GM12878 (cell line): ENCODE results near the gene LSM3. TPM values are rescaled to one million over a fixed set of nuclear protein-coding genes. Genes with fewer than 3 reads are reported as not detected.

Experiments used
- ATAC-seq: fragments of 200-7000 bp; cut with Tn5 transposase; 3 replicates; pipeline ENCODE4 v1.9.1; 2020; ENCODE audit warnings: mild to moderate bottlenecking, moderate library complexity
- BruUV-seq: library from RNA; stranded (reverse); fragments of 400-500 nt; replicated peaks from 2 replicates; lab custom pipeline; 2021; lab: Mats Ljungman, UMichigan
- CTCF ChIA-PET: fragments of 300-600 bp; sonication (Branson Sonifier 250); formaldehyde crosslinking; extraction: SDS; loops from one replicate; lab custom pipeline; 2021; ENCODE audit warnings: inconsistent platforms; lab: Yijun Ruan, JAX
- POLR2A ChIA-PET: fragments of 350-600 bp; formaldehyde crosslinking; extraction: SDS; loops from one replicate; lab custom pipeline; 2021; ENCODE audit warnings: inconsistent platforms; lab: Charles Lee
- RAD21 ChIA-PET: fragments of 300-600 bp; sonication (Branson Sonifier 250); formaldehyde crosslinking; loops from one replicate; lab custom pipeline; 2023; ENCODE audit warnings: antibody characterized with exemption; ENCODE audit not compliant: unreplicated experiment; lab: Charles Lee
- SMC1A ChIA-PET: fragments of 300-600 bp; sonication (Branson Sonifier 250); formaldehyde crosslinking; loops from one replicate; lab custom pipeline; 2023; ENCODE audit not compliant: unreplicated experiment, uncharacterized antibody; lab: Charles Lee
- DNase-seq: peaks from one replicate; pipeline ENCODE4 v3.0.0-alpha.2; 2011; ENCODE audit warnings: low read depth, low spot score
- FAIRE-seq: peaks from 3 replicates; lab custom pipeline; 2011; peaks lifted over from hg19 to GRCh38; lab: Jason Lieb, UNC
- H2AFZ ChIP-seq: 2 replicates; pipeline ENCODE4 v1.6.0; 2011; ENCODE audit warnings: low read depth, low read length, control low read depth; ENCODE audit not compliant: control insufficient read depth
- H3K27ac ChIP-seq: 2 replicates; pipeline ENCODE4 v1.5.1; 2011; ENCODE audit warnings: control low read depth; ENCODE audit not compliant: control insufficient read depth, insufficient read depth
- H3K27me3 ChIP-seq, 2 experiments: replicated peaks in 1 of 2; 2 replicates each; pipeline versions ENCODE4 v1.6.0 to v1.6.1; 2011; ENCODE audit warnings: low read length in 1 of 2; ENCODE audit not compliant: control insufficient read depth in 2 of 2, insufficient read depth in 2 of 2
- H3K36me3 ChIP-seq, 2 experiments: 2 replicates each; pipeline ENCODE4 v1.5.1; 2011; ENCODE audit warnings: low read length in 1 of 2; ENCODE audit not compliant: control insufficient read depth in 2 of 2, insufficient read depth in 2 of 2
- H3K4me1 ChIP-seq: 2 replicates; pipeline ENCODE4 v1.6.1; 2011; ENCODE audit warnings: mild to moderate bottlenecking, low read length, moderate library complexity, mixed read lengths; ENCODE audit not compliant: control insufficient read depth, insufficient read depth
- H3K4me2 ChIP-seq: 2 replicates; pipeline ENCODE4 v1.6.0; 2011; ENCODE audit warnings: control low read depth; ENCODE audit not compliant: control insufficient read depth, insufficient read depth
- H3K4me3 ChIP-seq: fragments of 200-600 bp; sonication (generic); 2 replicates; pipeline ENCODE4 v1.5.1; 2016
- H3K79me2 ChIP-seq: 2 replicates; pipeline ENCODE4 v1.6.0; 2011; ENCODE audit warnings: low read length; ENCODE audit not compliant: control insufficient read depth, insufficient read depth
- H3K9ac ChIP-seq: 2 replicates; pipeline ENCODE4 v1.8.0; 2011; ENCODE audit warnings: low read length, control low read depth, mixed read lengths; ENCODE audit not compliant: control insufficient read depth, insufficient read depth
- H3K9me3 ChIP-seq: replicated peaks from 3 replicates; pipeline ENCODE4 v1.5.1; 2011; ENCODE audit warnings: mild to moderate bottlenecking, low read length; ENCODE audit not compliant: control insufficient read depth, insufficient read depth
- H4K20me1 ChIP-seq: 2 replicates; pipeline ENCODE4 v1.6.0; 2011; ENCODE audit not compliant: control insufficient read depth, insufficient read depth
- BCL11A ChIP-seq: IDR thresholded peaks from 2 replicates; pipeline ENCODE4 v1.6.1; 2011; ENCODE audit warnings: low read depth, low read length
- BHLHE40 ChIP-seq, 2 experiments: fragments of 450-650 bp in 1 of 2; IDR thresholded peaks; 2 replicates each; pipeline ENCODE4 v1.6.1; 2011 to 2017; ENCODE audit warnings: low read depth in 2 of 2, borderline replicate concordance in 1 of 2, improper control_type of control experiment in 1 of 2, low read length in 1 of 2, mild to moderate bottlenecking in 1 of 2
- EGR1 ChIP-seq, 2 experiments: IDR thresholded peaks; 1 replicate in 1 of 2; 2 replicates in 1 of 2; pipeline ENCODE4 v1.6.1; 2011 to 2012; ENCODE audit warnings: low read depth in 2 of 2, low read length in 2 of 2, borderline replicate concordance in 1 of 2, mild to moderate bottlenecking in 1 of 2, moderate library complexity in 1 of 2
- FOXM1 ChIP-seq: IDR thresholded peaks from 2 replicates; pipeline ENCODE4 v1.6.1; 2012; ENCODE audit warnings: low read depth, mild to moderate bottlenecking, inconsistent platforms, low read length, moderate library complexity
- KAT2A ChIP-seq: conservative IDR thresholded peaks from 2 replicates; pipeline ENCODE4 v1.6.1; 2011; ENCODE audit warnings: low read depth, low read length; ENCODE audit not compliant: control insufficient read depth
- LARP7 ChIP-seq: fragments of 450-650 bp; IDR thresholded peaks from 2 replicates; pipeline ENCODE4 v1.6.1; 2017; ENCODE audit warnings: mild to moderate bottlenecking
- POLR2A ChIP-seq: IDR thresholded peaks from 2 replicates; pipeline ENCODE4 v1.6.1; 2011; ENCODE audit warnings: low read depth, mild to moderate bottlenecking, low read length
- SMAD1 ChIP-seq: fragments of 450-650 bp; IDR thresholded peaks from 2 replicates; pipeline ENCODE4 v1.6.1; 2018; ENCODE audit warnings: mild to moderate bottlenecking, low read depth; ENCODE audit not compliant: partially characterized antibody
- SRF ChIP-seq, 2 experiments: IDR thresholded peaks; 2 replicates each; pipeline ENCODE4 v1.6.1; 2011; ENCODE audit warnings: low read depth in 2 of 2, low read length in 2 of 2, mild to moderate bottlenecking in 1 of 2, moderate library complexity in 1 of 2
- WGBS: methylation state at CpG from one replicate; pipeline ENCODE4 v1.1.6; 2016; ENCODE audit warnings: low lambda C conversion rate; ENCODE audit not compliant: insufficient replicate concordance, insufficient coverage; ENCODE audit errors: missing lambda C conversion rate; 5-methylcytosine and 5-hydroxymethylcytosine counted together
- in situ Hi-C: fragments of 300-500 bp; cut with MboI; formaldehyde crosslinking; loops from 9 replicates; pipeline ENCODE4 v1.14.3; 2018; ENCODE audit warnings: mixed read lengths
- intact Hi-C: fragments of 100-400 bp; cut with micrococcal nuclease; formaldehyde crosslinking; loops from one replicate; pipeline ENCODE4 v1.14.2; 2022; ENCODE audit not compliant: unreplicated experiment
- polyA plus RNA-seq, 11 experiments: library from polyadenylated mRNA; depleted of rRNA in 4 of 11; unstranded in 6 of 11; stranded (reverse) in 5 of 11; fragments of >200 nt; fragmentation: Nextera tagmentation in 4 of 11; fragmentation: Illumina TruSeq in 1 of 11; extraction: Ambion mirVana in 4 of 11; extraction: Trizol in 1 of 11; gene quantifications; 1 replicate in 1 of 11; 2 replicates in 10 of 11; pipeline versions ENCODE4 v1.2.1 to v1.2.3, GENCODE V29; 2011 to 2016; ENCODE audit warnings: inconsistent platforms in 2 of 11, missing spikeins in 2 of 11, low read depth in 1 of 11
- total RNA-seq, 4 experiments: library from RNA; depleted of rRNA in 3 of 4; stranded (reverse); fragments of >200 nt in 3 of 4; fragmentation: Illumina TruSeq in 1 of 4; extraction: Trizol in 1 of 4; gene quantifications; 2 replicates each; pipeline versions ENCODE4 v1.2.1 to v1.2.3, GENCODE V29; 2013 to 2021
- TF ChIP-seq, protein P1 (sequence below): fragments of 150-350 bp; IDR thresholded peaks from 2 replicates; pipeline ENCODE4 v1.6.1; 2014; ENCODE audit warnings: mild to moderate bottlenecking, low read depth, low read length
- TF ChIP-seq, protein P2 (sequence below): IDR thresholded peaks from 2 replicates; pipeline ENCODE4 v1.6.1; 2012; ENCODE audit warnings: improper control_type of control experiment, low read depth, low read length; ENCODE audit not compliant: insufficient replicate concordance
- TF ChIP-seq, protein P3 (sequence below): IDR thresholded peaks from 2 replicates; pipeline ENCODE4 v1.6.1; 2011; ENCODE audit warnings: low read depth, mild to moderate bottlenecking, low read length, moderate library complexity, borderline replicate concordance; ENCODE audit errors: extremely low read depth
- TF ChIP-seq, protein P4 (sequence below): fragments of 450-650 bp; IDR thresholded peaks from 2 replicates; pipeline ENCODE4 v1.6.1; 2014; ENCODE audit warnings: mild to moderate bottlenecking
- TF ChIP-seq, protein P5 (sequence below): fragments of 450-650 bp; IDR thresholded peaks from 2 replicates; pipeline ENCODE4 v1.6.1; 2017; ENCODE audit warnings: borderline replicate concordance

The LSM3 gene
- total and polyA plus RNA-seq, 10 of the 15 experiments (the other 5 are each of a cell fraction or from before 2014, with no cell fraction given), result 15.5 to 111 (median 29.1) TPM

GRCh38 chr3:14243782-14244181 lies 65.2 kb downstream of the LSM3 start:
- ATAC-seq (no peak), FAIRE-seq (no peak), DNase-seq (no peak)
- CTCF ChIA-PET, result no interaction called here
- BruUV-seq, result no TSS peak
- H2AFZ ChIP-seq, result no peak overlapping the region
- no peak overlapping the region for H3K27ac ChIP-seq
- no peak overlapping the region for H3K9ac ChIP-seq
- H3K4me1 ChIP-seq, result no peaks in the 10 kb centered on the region
- H3K9me3 ChIP-seq, result no peaks in the 10 kb centered on the region
- no peaks in the 10 kb centered on the region for H3K36me3 ChIP-seq
- POLR2A ChIA-PET, result no interaction called here
- H3K4me3 ChIP-seq, result no peak overlapping the region
- intact Hi-C loops (no loop called here), in situ Hi-C loops (no loop called here)
- no peak overlapping the region for H3K4me2 ChIP-seq
- no peaks in the 10 kb centered on the region for H3K79me2 ChIP-seq
- H4K20me1 ChIP-seq, result no peaks in the 10 kb centered on the region
- H3K27me3 ChIP-seq, result peaks cover 0 to 2% of the 10 kb centered on the region in 2 experiments; a peak in 1 of 4 replicates
- 86% methylated on average over 5 of the region's 5 CpGs for WGBS
- SMC1A ChIA-PET, result interaction anchor here (0.9 kb wide), 1 partner anchor 40 kb away, joined by 3 read pairs; no protein-coding TSS in a partner anchor
- RAD21 ChIA-PET, result no interaction called here
- TF ChIP-seq BCL11A (no peak), KAT2A (no peak), LARP7 (no peak), BHLHE40 (IDR thresholded peaks at IDR 0.05; ENCODE audit: borderline replicate concordance in 1 of 2, low read depth in 2 of 2, low read length in 1 of 2) (no peak), EGR1 (IDR thresholded peaks at IDR 0.05; ENCODE audit: borderline replicate concordance in 1 of 2, low read depth in 2 of 2, low read length in 2 of 2) (no peak), FOXM1 (no peak), POLR2A (no peak), SMAD1 (no peak), SRF (IDR thresholded peaks at IDR 0.05; ENCODE audit: low read depth in 2 of 2, low read length in 2 of 2) (no peak)
- TF ChIP-seq, protein P1, sequence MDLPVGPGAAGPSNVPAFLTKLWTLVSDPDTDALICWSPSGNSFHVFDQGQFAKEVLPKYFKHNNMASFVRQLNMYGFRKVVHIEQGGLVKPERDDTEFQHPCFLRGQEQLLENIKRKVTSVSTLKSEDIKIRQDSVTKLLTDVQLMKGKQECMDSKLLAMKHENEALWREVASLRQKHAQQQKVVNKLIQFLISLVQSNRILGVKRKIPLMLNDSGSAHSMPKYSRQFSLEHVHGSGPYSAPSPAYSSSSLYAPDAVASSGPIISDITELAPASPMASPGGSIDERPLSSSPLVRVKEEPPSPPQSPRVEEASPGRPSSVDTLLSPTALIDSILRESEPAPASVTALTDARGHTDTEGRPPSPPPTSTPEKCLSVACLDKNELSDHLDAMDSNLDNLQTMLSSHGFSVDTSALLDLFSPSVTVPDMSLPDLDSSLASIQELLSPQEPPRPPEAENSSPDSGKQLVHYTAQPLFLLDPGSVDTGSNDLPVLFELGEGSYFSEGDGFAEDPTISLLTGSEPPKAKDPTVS, result no peak
- TF ChIP-seq, protein P2, sequence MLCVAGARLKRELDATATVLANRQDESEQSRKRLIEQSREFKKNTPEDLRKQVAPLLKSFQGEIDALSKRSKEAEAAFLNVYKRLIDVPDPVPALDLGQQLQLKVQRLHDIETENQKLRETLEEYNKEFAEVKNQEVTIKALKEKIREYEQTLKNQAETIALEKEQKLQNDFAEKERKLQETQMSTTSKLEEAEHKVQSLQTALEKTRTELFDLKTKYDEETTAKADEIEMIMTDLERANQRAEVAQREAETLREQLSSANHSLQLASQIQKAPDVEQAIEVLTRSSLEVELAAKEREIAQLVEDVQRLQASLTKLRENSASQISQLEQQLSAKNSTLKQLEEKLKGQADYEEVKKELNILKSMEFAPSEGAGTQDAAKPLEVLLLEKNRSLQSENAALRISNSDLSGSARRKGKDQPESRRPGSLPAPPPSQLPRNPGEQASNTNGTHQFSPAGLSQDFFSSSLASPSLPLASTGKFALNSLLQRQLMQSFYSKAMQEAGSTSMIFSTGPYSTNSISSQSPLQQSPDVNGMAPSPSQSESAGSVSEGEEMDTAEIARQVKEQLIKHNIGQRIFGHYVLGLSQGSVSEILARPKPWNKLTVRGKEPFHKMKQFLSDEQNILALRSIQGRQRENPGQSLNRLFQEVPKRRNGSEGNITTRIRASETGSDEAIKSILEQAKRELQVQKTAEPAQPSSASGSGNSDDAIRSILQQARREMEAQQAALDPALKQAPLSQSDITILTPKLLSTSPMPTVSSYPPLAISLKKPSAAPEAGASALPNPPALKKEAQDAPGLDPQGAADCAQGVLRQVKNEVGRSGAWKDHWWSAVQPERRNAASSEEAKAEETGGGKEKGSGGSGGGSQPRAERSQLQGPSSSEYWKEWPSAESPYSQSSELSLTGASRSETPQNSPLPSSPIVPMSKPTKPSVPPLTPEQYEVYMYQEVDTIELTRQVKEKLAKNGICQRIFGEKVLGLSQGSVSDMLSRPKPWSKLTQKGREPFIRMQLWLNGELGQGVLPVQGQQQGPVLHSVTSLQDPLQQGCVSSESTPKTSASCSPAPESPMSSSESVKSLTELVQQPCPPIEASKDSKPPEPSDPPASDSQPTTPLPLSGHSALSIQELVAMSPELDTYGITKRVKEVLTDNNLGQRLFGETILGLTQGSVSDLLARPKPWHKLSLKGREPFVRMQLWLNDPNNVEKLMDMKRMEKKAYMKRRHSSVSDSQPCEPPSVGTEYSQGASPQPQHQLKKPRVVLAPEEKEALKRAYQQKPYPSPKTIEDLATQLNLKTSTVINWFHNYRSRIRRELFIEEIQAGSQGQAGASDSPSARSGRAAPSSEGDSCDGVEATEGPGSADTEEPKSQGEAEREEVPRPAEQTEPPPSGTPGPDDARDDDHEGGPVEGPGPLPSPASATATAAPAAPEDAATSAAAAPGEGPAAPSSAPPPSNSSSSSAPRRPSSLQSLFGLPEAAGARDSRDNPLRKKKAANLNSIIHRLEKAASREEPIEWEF, result no peak
- TF ChIP-seq, protein P3, sequence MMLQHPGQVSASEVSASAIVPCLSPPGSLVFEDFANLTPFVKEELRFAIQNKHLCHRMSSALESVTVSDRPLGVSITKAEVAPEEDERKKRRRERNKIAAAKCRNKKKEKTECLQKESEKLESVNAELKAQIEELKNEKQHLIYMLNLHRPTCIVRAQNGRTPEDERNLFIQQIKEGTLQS, result no peak
- TF ChIP-seq, protein P4, sequence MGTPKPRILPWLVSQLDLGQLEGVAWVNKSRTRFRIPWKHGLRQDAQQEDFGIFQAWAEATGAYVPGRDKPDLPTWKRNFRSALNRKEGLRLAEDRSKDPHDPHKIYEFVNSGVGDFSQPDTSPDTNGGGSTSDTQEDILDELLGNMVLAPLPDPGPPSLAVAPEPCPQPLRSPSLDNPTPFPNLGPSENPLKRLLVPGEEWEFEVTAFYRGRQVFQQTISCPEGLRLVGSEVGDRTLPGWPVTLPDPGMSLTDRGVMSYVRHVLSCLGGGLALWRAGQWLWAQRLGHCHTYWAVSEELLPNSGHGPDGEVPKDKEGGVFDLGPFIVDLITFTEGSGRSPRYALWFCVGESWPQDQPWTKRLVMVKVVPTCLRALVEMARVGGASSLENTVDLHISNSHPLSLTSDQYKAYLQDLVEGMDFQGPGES, result no peak
- TF ChIP-seq, protein P5, sequence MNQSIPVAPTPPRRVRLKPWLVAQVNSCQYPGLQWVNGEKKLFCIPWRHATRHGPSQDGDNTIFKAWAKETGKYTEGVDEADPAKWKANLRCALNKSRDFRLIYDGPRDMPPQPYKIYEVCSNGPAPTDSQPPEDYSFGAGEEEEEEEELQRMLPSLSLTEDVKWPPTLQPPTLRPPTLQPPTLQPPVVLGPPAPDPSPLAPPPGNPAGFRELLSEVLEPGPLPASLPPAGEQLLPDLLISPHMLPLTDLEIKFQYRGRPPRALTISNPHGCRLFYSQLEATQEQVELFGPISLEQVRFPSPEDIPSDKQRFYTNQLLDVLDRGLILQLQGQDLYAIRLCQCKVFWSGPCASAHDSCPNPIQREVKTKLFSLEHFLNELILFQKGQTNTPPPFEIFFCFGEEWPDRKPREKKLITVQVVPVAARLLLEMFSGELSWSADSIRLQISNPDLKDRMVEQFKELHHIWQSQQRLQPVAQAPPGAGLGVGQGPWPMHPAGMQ, result no peak
